Peyer's patch (tissue), 4 donors: Measurements from ENCODE around the gene SH2D1A. TPM values are rescaled to one million over a fixed set of nuclear protein-coding genes. Genes with fewer than 3 reads are reported as not detected.

Experiments
- DNase-seq, 3 donors: peaks; one replicate each; pipeline ENCODE4 v3.0.0-alpha.2; 2017 to 2019
- H3K27ac ChIP-seq, 4 donors: fragments of 200-600 bp; sonication (generic); one replicate each; pipeline ENCODE4 v1.5.1; 2016 to 2019
- H3K27me3 ChIP-seq, 2 donors: fragments of 200-600 bp; sonication (generic); one replicate each; pipeline ENCODE4 v1.5.1; 2019
- H3K36me3 ChIP-seq, 3 donors: fragments of 200-600 bp; sonication (generic); one replicate each; pipeline ENCODE4 v1.5.1; 2016 to 2019
- H3K4me1 ChIP-seq, 4 donors: fragments of 200-600 bp; sonication (generic); one replicate each; pipeline ENCODE4 v1.5.1; 2016 to 2019
- H3K4me3 ChIP-seq, 4 donors: fragments of 200-600 bp; sonication (generic); 1 replicate in 3 of 4; 2 replicates in 1 of 4; pipeline ENCODE4 v1.5.1; 2016 to 2019; ENCODE audit warnings: mild to moderate bottlenecking in 1 of 4
- H3K9me3 ChIP-seq, 4 donors: fragments of 200-600 bp; sonication (generic); one replicate each; pipeline ENCODE4 v1.5.1; 2016 to 2019; ENCODE audit warnings: mild to moderate bottlenecking in 1 of 4
- POLR2A ChIP-seq, 2 donors: fragments of 450-650 bp; IDR thresholded peaks; one replicate each; pipeline ENCODE4 v1.5.1; 2017; ENCODE audit warnings: antibody characterized with exemption in 2 of 2, mild to moderate bottlenecking in 2 of 2, moderate library complexity in 2 of 2
- total RNA-seq, 4 donors: library from RNA; depleted of rRNA; stranded (reverse); fragments of >200 nt; gene quantifications; one replicate each; pipeline ENCODE4 v1.1.0, GENCODE V29; 2016
- TF ChIP-seq, protein P1 (sequence below), 6 experiments: fragments of 450-650 bp in 4 of 6; fragments of 200-600 bp in 2 of 6; sonication (generic) in 1 of 6; IDR thresholded peaks; one replicate each; pipeline ENCODE4 v1.5.1; 2017 to 2019; ENCODE audit warnings: antibody characterized with exemption in 6 of 6, mild to moderate bottlenecking in 3 of 6, moderate library complexity in 1 of 6

Gene SH2D1A
- total RNA-seq, 4 donors from 2014 or later = 0.67 to 5.0 (median 1.6) TPM; not detected in 1

DNA sequence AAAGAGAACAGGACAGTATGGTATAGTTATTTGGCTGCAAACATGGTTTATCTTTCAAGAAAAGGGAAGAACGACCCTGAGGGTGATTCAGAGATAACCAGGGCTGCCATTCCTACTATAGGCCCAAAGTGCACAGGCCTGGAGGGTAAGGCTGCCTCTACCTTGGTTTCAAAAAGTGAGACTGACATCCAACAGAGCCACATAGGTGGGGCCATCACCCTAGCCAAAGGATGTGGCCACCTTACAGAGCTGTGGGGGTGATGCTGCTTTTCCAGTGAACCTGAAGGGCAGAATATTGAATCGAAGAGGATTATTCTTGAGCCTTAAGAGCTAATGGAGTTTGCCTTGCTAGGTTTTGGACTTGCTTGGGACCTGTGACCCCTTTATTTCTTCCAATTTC, 15.7 kb downstream of the SH2D1A start:
- Histone ChIP-seq H3K27ac (no peak overlapping the region), H3K4me3 (no peak overlapping the region), H3K36me3 (no peaks in the 10 kb centered on the region), H3K27me3 (no peaks in the 10 kb centered on the region), H3K4me1 (no peaks in the 10 kb centered on the region), H3K9me3 (no peaks in the 10 kb centered on the region)
- TF ChIP-seq, protein P1, sequence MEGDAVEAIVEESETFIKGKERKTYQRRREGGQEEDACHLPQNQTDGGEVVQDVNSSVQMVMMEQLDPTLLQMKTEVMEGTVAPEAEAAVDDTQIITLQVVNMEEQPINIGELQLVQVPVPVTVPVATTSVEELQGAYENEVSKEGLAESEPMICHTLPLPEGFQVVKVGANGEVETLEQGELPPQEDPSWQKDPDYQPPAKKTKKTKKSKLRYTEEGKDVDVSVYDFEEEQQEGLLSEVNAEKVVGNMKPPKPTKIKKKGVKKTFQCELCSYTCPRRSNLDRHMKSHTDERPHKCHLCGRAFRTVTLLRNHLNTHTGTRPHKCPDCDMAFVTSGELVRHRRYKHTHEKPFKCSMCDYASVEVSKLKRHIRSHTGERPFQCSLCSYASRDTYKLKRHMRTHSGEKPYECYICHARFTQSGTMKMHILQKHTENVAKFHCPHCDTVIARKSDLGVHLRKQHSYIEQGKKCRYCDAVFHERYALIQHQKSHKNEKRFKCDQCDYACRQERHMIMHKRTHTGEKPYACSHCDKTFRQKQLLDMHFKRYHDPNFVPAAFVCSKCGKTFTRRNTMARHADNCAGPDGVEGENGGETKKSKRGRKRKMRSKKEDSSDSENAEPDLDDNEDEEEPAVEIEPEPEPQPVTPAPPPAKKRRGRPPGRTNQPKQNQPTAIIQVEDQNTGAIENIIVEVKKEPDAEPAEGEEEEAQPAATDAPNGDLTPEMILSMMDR (IDR thresholded peaks at IDR 0.05) = no peak
- no peak for TF ChIP-seq POLR2A (IDR thresholded peaks at IDR 0.05)
- DNase-seq = no peak

DNA sequence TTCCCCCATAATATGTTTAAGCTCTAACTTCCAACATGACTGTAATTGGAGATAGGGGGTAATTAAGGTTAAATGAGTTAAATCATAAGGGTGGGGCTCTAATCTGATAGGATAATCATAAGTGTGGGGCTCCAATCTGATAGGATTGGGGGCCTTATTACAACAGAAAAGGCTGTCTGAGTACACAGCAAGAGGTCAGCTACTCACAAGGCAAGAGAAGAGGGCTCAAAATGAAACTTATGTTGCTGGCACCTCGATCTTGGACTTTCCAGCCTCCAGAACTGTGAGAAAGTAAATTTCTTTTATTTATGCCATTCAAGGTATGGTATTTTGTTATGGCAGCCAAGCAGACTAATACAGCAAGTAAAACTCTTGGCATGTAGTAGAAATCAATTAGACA, 16.4 kb downstream of the SH2D1A start:
- TF ChIP-seq, protein P1 (IDR thresholded peaks at IDR 0.05) = no peak
- TF ChIP-seq POLR2A (IDR thresholded peaks at IDR 0.05) = no peak

DNA sequence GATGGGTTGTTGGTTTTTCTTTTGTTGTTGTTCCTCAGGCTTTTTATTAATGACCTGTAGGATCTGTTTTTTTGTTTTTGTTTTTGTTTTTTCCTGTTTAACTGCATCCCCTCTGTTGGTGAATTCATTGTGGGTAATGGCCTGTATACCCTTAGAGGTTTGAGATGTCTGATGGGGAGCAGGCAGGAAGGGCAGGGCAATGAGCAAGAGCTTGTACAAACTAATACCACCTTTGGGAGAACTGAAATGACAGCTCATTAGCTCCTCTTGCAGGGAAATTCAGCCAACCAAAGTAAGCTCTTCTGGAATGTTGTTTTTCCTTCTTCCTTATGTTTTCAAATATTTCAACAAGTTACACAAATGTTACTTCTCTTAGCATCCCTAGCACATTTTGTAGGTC, 23.4 kb downstream of the SH2D1A start:
- no peak overlapping the region for H3K4me3 ChIP-seq
- DNase-seq = no peak
- H3K4me1 ChIP-seq = no peaks in the 10 kb centered on the region
- no peaks in the 10 kb centered on the region for H3K9me3 ChIP-seq
- no peak for TF ChIP-seq POLR2A (IDR thresholded peaks at IDR 0.05)
- TF ChIP-seq, protein P1 (IDR thresholded peaks at IDR 0.05) = no peak
- no peaks in the 10 kb centered on the region for H3K36me3 ChIP-seq
- no peak overlapping the region for H3K27ac ChIP-seq
- H3K27me3 ChIP-seq = no peaks in the 10 kb centered on the region

More for the DNA sequence above, 16.4 kb downstream of the SH2D1A start:
- Histone ChIP-seq H3K4me3 (no peak overlapping the region), H3K9me3 (no peaks in the 10 kb centered on the region), H3K27me3 (no peaks in the 10 kb centered on the region), H3K36me3 (no peaks in the 10 kb centered on the region), H3K4me1 (no peaks in the 10 kb centered on the region), H3K27ac (no peak overlapping the region)
- no peak for DNase-seq

DNA sequence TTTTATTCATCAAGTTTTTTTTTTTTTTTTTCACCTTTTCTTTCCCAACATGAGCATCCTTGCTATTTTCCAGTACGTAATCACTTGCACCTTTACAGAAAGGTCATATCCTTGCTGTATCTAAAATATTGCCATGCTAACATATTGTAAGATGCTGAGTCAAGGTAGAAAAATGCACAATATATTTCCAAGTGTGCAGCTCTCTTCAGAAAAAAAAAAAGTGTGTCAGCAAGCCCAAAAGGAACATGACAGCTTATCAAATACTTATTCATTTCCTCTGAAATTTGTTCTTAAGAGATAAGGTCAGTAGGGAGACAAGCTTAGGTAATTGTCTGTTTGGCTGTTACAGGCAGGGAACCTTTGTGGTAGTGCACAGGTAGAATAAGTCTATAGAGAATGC, 27.0 kb downstream of the SH2D1A start:
- H3K27ac ChIP-seq = no peak overlapping the region
- H3K9me3 ChIP-seq = no peaks in the 10 kb centered on the region
- DNase-seq = no peak
- no peak overlapping the region for H3K4me3 ChIP-seq
- H3K36me3 ChIP-seq = no peaks in the 10 kb centered on the region
- no peak for TF ChIP-seq POLR2A (IDR thresholded peaks at IDR 0.05)
- TF ChIP-seq, protein P1 (IDR thresholded peaks at IDR 0.05) = no peak
- H3K27me3 ChIP-seq = no peaks in the 10 kb centered on the region
- H3K4me1 ChIP-seq = no peaks in the 10 kb centered on the region

DNA sequence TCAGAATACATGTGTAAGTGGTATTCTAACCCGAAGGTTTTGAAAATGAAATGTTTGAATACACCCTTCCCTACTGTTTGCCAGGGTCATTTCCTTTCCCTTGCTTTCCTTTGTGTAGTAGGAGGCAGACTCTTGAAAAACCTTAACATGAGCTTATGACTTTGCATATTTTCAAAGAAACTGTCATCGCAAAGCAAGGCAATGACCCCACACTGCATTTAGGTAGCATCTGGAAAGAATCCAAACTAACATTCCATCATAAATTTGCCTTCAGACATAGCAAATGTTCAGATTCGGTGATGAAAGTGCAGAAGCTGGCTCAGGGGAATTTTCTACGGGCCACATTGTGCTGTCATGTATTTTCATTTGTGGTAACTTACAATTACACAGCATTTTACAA, 32.3 kb downstream of the SH2D1A start:
- no peak for DNase-seq
- Histone ChIP-seq H3K27me3 (no peaks in the 10 kb centered on the region), H3K36me3 (no peaks in the 10 kb centered on the region), H3K4me1 (no peaks in the 10 kb centered on the region), H3K27ac (no peak overlapping the region), H3K9me3 (no peaks in the 10 kb centered on the region), H3K4me3 (no peak overlapping the region)
- TF ChIP-seq, protein P1 (IDR thresholded peaks at IDR 0.05) = no peak
- TF ChIP-seq POLR2A (IDR thresholded peaks at IDR 0.05) = no peak

DNA sequence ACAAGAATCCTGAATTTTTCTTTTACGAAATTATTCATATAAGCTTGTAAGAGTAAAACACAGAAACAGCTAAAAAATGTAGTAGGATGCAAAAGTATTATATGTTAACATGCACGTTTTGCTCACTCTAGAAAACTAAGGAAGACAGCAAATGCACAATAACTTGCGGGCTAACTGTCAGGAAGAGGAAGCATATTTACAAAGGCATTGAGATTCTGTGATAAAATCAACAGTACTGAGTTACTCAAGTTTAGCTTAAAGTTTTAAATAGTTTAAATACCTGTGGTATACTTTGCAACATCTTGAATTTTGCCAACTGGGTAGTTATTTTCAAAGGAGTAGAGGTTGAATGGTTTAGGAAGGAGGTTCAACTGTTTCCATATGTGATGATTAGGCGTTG, 37.0 kb downstream of the SH2D1A start:
- no peaks in the 10 kb centered on the region for H3K27me3 ChIP-seq
- no peaks in the 10 kb centered on the region for H3K36me3 ChIP-seq
- H3K9me3 ChIP-seq = no peaks in the 10 kb centered on the region
- no peak overlapping the region for H3K27ac ChIP-seq
- H3K4me1 ChIP-seq = no peaks in the 10 kb centered on the region
- DNase-seq = no peak
- TF ChIP-seq, protein P1 (IDR thresholded peaks at IDR 0.05) = no peak
- no peak for TF ChIP-seq POLR2A (IDR thresholded peaks at IDR 0.05)
- H3K4me3 ChIP-seq = no peak overlapping the region
